CD4-positive, alpha-beta T cell treated with Interleukin-15 for 4 hours (primary cell): ENCODE data around the gene PPP2CA.
"Not testable (repeated sequence)": the region's sequence is repeated elsewhere in the genome, so short reads cannot be mapped to it uniquely, and the experiment has no call there.

Experiments used
- DNase-seq: peaks from one replicate; pipeline ENCODE4 v3.0.0-alpha.2; 2020; ENCODE audit warnings: low spot score

The PPP2CA gene

GRCh38 chr5:134245101-134245604 is 19.3 kb upstream of the PPP2CA start:
- DNase-seq = no peak

- DNase-seq = no peak
Observed at GRCh38 chr5:134242146-134242545, 16.3 kb upstream of the PPP2CA start.

GRCh38 chr5:134240421-134240962 is 14.6 kb upstream of the PPP2CA start:
- DNase-seq = no peak

GRCh38 chr5:134236820-134237219 is 10.9 kb upstream of the PPP2CA start:
- DNase-seq = no peak

GRCh38 chr5:134236318-134236717 is 10.4 kb upstream of the PPP2CA start:
- no peak for DNase-seq

- no peak for DNase-seq
Observed at GRCh38 chr5:134228624-134229023, 2.8 kb upstream of the PPP2CA start.

- no peak for DNase-seq
Observed at GRCh38 chr5:134227776-134228175, 1.9 kb upstream of the PPP2CA start.

GRCh38 chr5:134227259-134227658 is 1.4 kb upstream of the PPP2CA start:
- no peak for DNase-seq

GRCh38 chr5:134226441-134227192 is 744 bp upstream of the PPP2CA start:
- peak; percentile 85 for DNase-seq

- DNase-seq = peak; percentile 51
Observed at GRCh38 chr5:134224888-134225779, 739 bp downstream of the PPP2CA start.

- no peak for DNase-seq
Observed at GRCh38 chr5:134223406-134224248, 2.2 kb downstream of the PPP2CA start.

GRCh38 chr5:134221690-134222089 is 4.2 kb downstream of the PPP2CA start:
- not testable (repeated sequence) for DNase-seq

GRCh38 chr5:134215757-134216156 is 10.1 kb downstream of the PPP2CA start:
- no peak for DNase-seq

- not testable (repeated sequence) for DNase-seq
Observed at GRCh38 chr5:134211263-134212031, 14.4 kb downstream of the PPP2CA start.

GRCh38 chr5:134209477-134210245 is 16.2 kb downstream of the PPP2CA start:
- no peak for DNase-seq

GRCh38 chr5:134207696-134208095 is 18.2 kb downstream of the PPP2CA start:
- DNase-seq = no peak

GRCh38 chr5:134206627-134207160 is 19.2 kb downstream of the PPP2CA start:
- no peak for DNase-seq

GRCh38 chr5:134204575-134204974 is 21.3 kb downstream of the PPP2CA start:
- DNase-seq = no peak

GRCh38 chr5:134203630-134204029 is 22.2 kb downstream of the PPP2CA start:
- DNase-seq = no peak

GRCh38 chr5:134195666-134196065 is 30.2 kb downstream of the PPP2CA start:
- no peak for DNase-seq
